Transverse colon (tissue), 3 donors: ENCODE results near the gene OR10G2.

ENCODE experiments used
- CTCF ChIP-seq, 5 experiments: fragments of 200-600 bp in 3 of 5; fragments of 450-650 bp in 2 of 5; sonication (generic) in 3 of 5; IDR thresholded peaks; 1 replicate in 2 of 5; 2 replicates in 3 of 5; pipeline ENCODE4 v1.5.1; 2016 to 2017; ENCODE audit warnings: antibody characterized with exemption in 5 of 5, inconsistent platforms in 3 of 5, mild to moderate bottlenecking in 2 of 5, moderate library complexity in 1 of 5
- EP300 ChIP-seq: sonication (generic); formaldehyde crosslinking; IDR thresholded peaks from one replicate; pipeline ENCODE4 v1.6.1; 2017; ENCODE audit warnings: antibody characterized with exemption, low read depth
- POLR2A ChIP-seq: fragments of 450-650 bp; IDR thresholded peaks from one replicate; pipeline ENCODE4 v1.6.1; 2016; ENCODE audit warnings: antibody characterized with exemption, mild to moderate bottlenecking, moderate library complexity

DNA sequence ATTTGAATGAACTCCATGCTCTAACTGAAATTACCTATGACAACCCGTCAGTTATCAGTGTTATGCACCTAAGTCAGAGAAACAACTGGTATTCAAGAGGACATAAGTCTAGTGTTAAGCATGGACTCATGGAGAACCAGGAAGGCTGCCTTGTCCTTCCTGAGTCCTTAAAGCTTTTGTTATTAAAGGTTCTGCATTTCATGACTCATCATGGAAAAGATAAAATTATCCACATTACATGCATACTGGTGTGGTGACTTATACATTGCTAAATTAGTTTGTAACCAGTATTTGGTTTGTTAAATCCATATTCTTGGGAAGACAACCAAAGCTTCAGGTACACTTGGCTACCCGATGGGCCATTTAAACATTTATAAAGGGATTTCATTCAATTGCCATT, 45.3 kb upstream of the OR10G2 start:
- no peak for TF ChIP-seq POLR2A
- no peak for TF ChIP-seq CTCF (IDR thresholded peaks at IDR 0.05)
- no peak for TF ChIP-seq EP300
